H9 (cell line): ENCODE data around the gene HIPK3. TPM values are rescaled to one million over a fixed set of nuclear protein-coding genes. Genes with fewer than 3 reads are reported as not detected.

Source experiments
- DNase-seq: peaks from one replicate; pipeline ENCODE4 v3.0.0-alpha.2; 2017
- H2AFZ ChIP-seq: one replicate; pipeline ENCODE4 v1.6.1; 2013; ENCODE audit warnings: mild to moderate bottlenecking, low read length, control low read depth, moderate library complexity
- H2AK5ac ChIP-seq: 2 replicates; pipeline ENCODE4 v1.6.1; 2013; ENCODE audit warnings: low read length, control low read depth, mixed read lengths; ENCODE audit not compliant: insufficient read length
- H2BK120ac ChIP-seq: one replicate; pipeline ENCODE4 v1.6.1; 2013; ENCODE audit warnings: low read depth, mild to moderate bottlenecking, low read length, control low read depth, inconsistent platforms; ENCODE audit not compliant: poor library complexity, severe bottlenecking
- H2BK12ac ChIP-seq: 2 replicates; pipeline ENCODE4 v1.6.1; 2013; ENCODE audit warnings: low read length, control low read depth, mixed read lengths, low read depth; ENCODE audit not compliant: insufficient read length
- H2BK15ac ChIP-seq: 2 replicates; pipeline ENCODE4 v1.6.1; 2013; ENCODE audit warnings: low read depth, low read length, control low read depth
- H2BK20ac ChIP-seq: one replicate; pipeline ENCODE4 v1.6.1; 2013; ENCODE audit warnings: low read depth, mild to moderate bottlenecking, low read length, control low read depth, inconsistent platforms; ENCODE audit not compliant: poor library complexity, severe bottlenecking
- H2BK5ac ChIP-seq: 2 replicates; pipeline ENCODE4 v1.6.1; 2013; ENCODE audit warnings: low read length, control low read depth, mixed read lengths; ENCODE audit not compliant: insufficient read length
- H3K14ac ChIP-seq: 2 replicates; pipeline ENCODE4 v1.6.1; 2013; ENCODE audit warnings: low read length, control low read depth; ENCODE audit not compliant: insufficient read depth
- H3K18ac ChIP-seq: 2 replicates; pipeline ENCODE4 v1.6.1; 2013; ENCODE audit warnings: low read depth, mild to moderate bottlenecking, mixed read lengths, low read length, control low read depth; ENCODE audit not compliant: insufficient read length
- H3K23ac ChIP-seq: 2 replicates; pipeline ENCODE4 v1.6.1; 2013; ENCODE audit warnings: low read length, control low read depth, mixed read lengths, low read depth; ENCODE audit not compliant: insufficient read length
- H3K23me2 ChIP-seq: 2 replicates; pipeline ENCODE4 v1.6.1; 2013; ENCODE audit warnings: low read depth, mild to moderate bottlenecking, mixed read lengths, low read length, control low read depth; ENCODE audit not compliant: insufficient read length, poor library complexity, severe bottlenecking
- H3K27ac ChIP-seq: 2 replicates; pipeline ENCODE4 v1.5.1; 2013; ENCODE audit warnings: low read length, control low read depth, mixed read lengths, low read depth; ENCODE audit not compliant: insufficient read length
- H3K27me3 ChIP-seq: 2 replicates; pipeline ENCODE4 v1.6.1; 2013; ENCODE audit warnings: low read length, control low read depth, inconsistent platforms; ENCODE audit not compliant: insufficient read depth
- H3K4ac ChIP-seq: 2 replicates; pipeline ENCODE4 v1.6.1; 2013; ENCODE audit warnings: low read depth, mild to moderate bottlenecking, control low read depth, inconsistent platforms, low read length, moderate library complexity
- H3K4me1 ChIP-seq: 2 replicates; pipeline ENCODE4 v1.6.1; 2013; ENCODE audit warnings: low read length, control low read depth, inconsistent platforms; ENCODE audit not compliant: insufficient read depth
- H3K4me2 ChIP-seq: 2 replicates; pipeline ENCODE4 v1.6.1; 2013; ENCODE audit warnings: low read length, control low read depth, mixed read lengths; ENCODE audit not compliant: insufficient read length, insufficient read depth
- H3K56ac ChIP-seq: 2 replicates; pipeline ENCODE4 v1.6.1; 2013; ENCODE audit warnings: low read depth, mild to moderate bottlenecking, mixed read lengths, low read length, control low read depth; ENCODE audit not compliant: insufficient read length
- H3K79me1 ChIP-seq: 2 replicates; pipeline ENCODE4 v1.6.1; 2013; ENCODE audit warnings: low read depth, mild to moderate bottlenecking, moderate library complexity, low read length, control low read depth, inconsistent platforms; ENCODE audit not compliant: insufficient read depth, poor library complexity, severe bottlenecking
- H3K79me2 ChIP-seq: 2 replicates; pipeline ENCODE4 v1.6.1; 2013; ENCODE audit warnings: low read length, control low read depth, inconsistent platforms; ENCODE audit not compliant: insufficient read depth
- H3K9ac ChIP-seq: 2 replicates; pipeline ENCODE4 v1.6.1; 2013; ENCODE audit warnings: low read length, control low read depth, mixed read lengths; ENCODE audit not compliant: insufficient read length; ENCODE audit errors: extremely low read depth
- H3K9me3 ChIP-seq: one replicate; pipeline ENCODE4 v1.6.1; 2013; ENCODE audit warnings: low read depth, low read length, inconsistent platforms; ENCODE audit not compliant: control insufficient read depth
- H3T11ph ChIP-seq: one replicate; pipeline ENCODE4 v1.6.1; 2013; ENCODE audit warnings: mild to moderate bottlenecking, low read length, control low read depth, inconsistent platforms
- H4K20me1 ChIP-seq: one replicate; pipeline ENCODE4 v1.6.1; 2013; ENCODE audit not compliant: control insufficient read depth, insufficient read length, insufficient read depth
- H4K5ac ChIP-seq: 2 replicates; pipeline ENCODE4 v1.6.1; 2013; ENCODE audit warnings: low read depth, mild to moderate bottlenecking, mixed read lengths, low read length, control low read depth; ENCODE audit not compliant: insufficient read length
- H4K8ac ChIP-seq: replicated peaks from 2 replicates; pipeline ENCODE4 v1.6.1; 2013; ENCODE audit warnings: low read length, control low read depth, mixed read lengths, low read depth; ENCODE audit not compliant: insufficient read length
- H4K91ac ChIP-seq: 2 replicates; pipeline ENCODE4 v1.6.1; 2013; ENCODE audit warnings: low read depth, mild to moderate bottlenecking, moderate library complexity, mixed read lengths, low read length, control low read depth; ENCODE audit not compliant: insufficient read length
- H3K27ac Mint-ChIP-seq, 3 experiments: 2 replicates in 2 of 3; 3 replicates in 1 of 3; pipeline ENCODE4 v1.8.0; 2020 to 2021; ENCODE audit warnings: mixed read lengths in 3 of 3, mild to moderate bottlenecking in 1 of 3, moderate library complexity in 1 of 3
- H3K27me3 Mint-ChIP-seq: 2 replicates; pipeline ENCODE4 v1.8.0; 2021; ENCODE audit warnings: low read depth, mild to moderate bottlenecking, moderate library complexity, mixed read lengths
- H3K36me3 Mint-ChIP-seq, 3 experiments: 2 replicates in 2 of 3; 3 replicates in 1 of 3; pipeline ENCODE4 v1.8.0; 2020 to 2021; ENCODE audit warnings: low read depth in 3 of 3, mixed read lengths in 3 of 3; ENCODE audit not compliant: insufficient read depth in 1 of 3
- H3K4me1 Mint-ChIP-seq, 2 experiments: 2 replicates each; pipeline ENCODE4 v1.8.0; 2020; ENCODE audit warnings: mixed read lengths in 2 of 2
- H3K4me3 Mint-ChIP-seq, 2 experiments: 2 replicates in 1 of 2; 3 replicates in 1 of 2; pipeline ENCODE4 v1.8.0; 2020 to 2021; ENCODE audit warnings: mild to moderate bottlenecking in 2 of 2, mixed read lengths in 2 of 2, moderate library complexity in 1 of 2
- H3K9me3 Mint-ChIP-seq, 2 experiments: 2 replicates in 1 of 2; 3 replicates in 1 of 2; pipeline ENCODE4 v1.8.0; 2020; ENCODE audit warnings: mild to moderate bottlenecking in 2 of 2, mixed read lengths in 2 of 2, moderate library complexity in 1 of 2
- CTCF ChIP-seq: fragments of 200-600 bp; sonication (generic); conservative IDR thresholded peaks from 3 replicates; pipeline ENCODE4 v1.8.0; 2021; ENCODE audit warnings: antibody characterized with exemption, mild to moderate bottlenecking
- WGBS: extraction: QIAGEN DNeasy Blood & Tissue Kit; methylation state at CpG from one replicate; pipeline ENCODE4 v1.1.7; 2013; ENCODE audit warnings: missing lambda C conversion rate, low lambda C conversion rate, mixed read lengths; ENCODE audit not compliant: insufficient read length; ENCODE audit errors: extremely low coverage; 5-methylcytosine and 5-hydroxymethylcytosine counted together
- total RNA-seq: library from RNA; stranded (reverse); gene quantifications from 2 replicates; pipeline ENCODE4 v1.2.1, GENCODE V29; 2021

HIPK3 gene
- total RNA-seq, 1 experiment from 2014 or later = 23.4 TPM

GRCh38 chr11:33405834-33406602 lies 148.8 kb downstream of the HIPK3 start:
- DNase-seq = no peak
- H3K23ac ChIP-seq = no peak overlapping the region
- no peak overlapping the region for H3K14ac ChIP-seq
- Mint-ChIP-seq H3K9me3 (no peaks in the 10 kb centered on the region; a peak in 1 of 5 replicates), H3K27me3 (no peaks in the 10 kb centered on the region), H3K4me1 (peaks cover 26 to 28% of the 10 kb centered on the region in 2 experiments), H3K27ac (no peak overlapping the region), H3K36me3 (no peaks in the 10 kb centered on the region), H3K4me3 (no peak overlapping the region)
- H2BK12ac ChIP-seq = no peak overlapping the region
- no peak overlapping the region for H2BK20ac ChIP-seq
- no peak overlapping the region for H2BK5ac ChIP-seq
- H4K20me1 ChIP-seq = no peaks in the 10 kb centered on the region
- H3K27me3 ChIP-seq = no peaks in the 10 kb centered on the region
- H4K8ac ChIP-seq = no peak overlapping the region
- H2BK120ac ChIP-seq = no peak overlapping the region
- H3K18ac ChIP-seq = no peak overlapping the region
- H4K5ac ChIP-seq = no peak overlapping the region
- no peaks in the 10 kb centered on the region for H3K79me1 ChIP-seq
- no peak for TF ChIP-seq CTCF
- H3K23me2 ChIP-seq = no peaks in the 10 kb centered on the region
- H3T11ph ChIP-seq = no peak overlapping the region
- no peak overlapping the region for H3K56ac ChIP-seq
- no peak overlapping the region for H3K27ac ChIP-seq
- no peaks in the 10 kb centered on the region for H3K79me2 ChIP-seq
- H3K4me2 ChIP-seq = no peak overlapping the region
- no peak overlapping the region for H2AFZ ChIP-seq
- no CpG with 5 or more reads among the region's 13 CpGs for WGBS
- peaks cover 3% of the 10 kb centered on the region; the same call in 1 of the 2 replicates for H3K4me1 ChIP-seq
- no peak overlapping the region for H3K9ac ChIP-seq
- no peak overlapping the region for H4K91ac ChIP-seq
- no peak overlapping the region for H3K4ac ChIP-seq
- H3K9me3 ChIP-seq = no peaks in the 10 kb centered on the region
- no peak overlapping the region for H2AK5ac ChIP-seq
- no peak overlapping the region for H2BK15ac ChIP-seq

Other genes with a start within 250 kb of the HIPK3 start
- gene DEPDC7, start 241.5 kb upstream of the HIPK3 start, total RNA-seq = 4.4 TPM in 2 replicates
- gene TCP11L1, start 217.8 kb upstream of the HIPK3 start, total RNA-seq = 20.0 and 20.3 TPM in 2 replicates
- 39.3 and 41.5 TPM in 2 replicates for gene CSTF3, start 95.9 kb upstream of the HIPK3 start, total RNA-seq
- gene KIAA1549L, start 118.7 kb downstream of the HIPK3 start, total RNA-seq = 1.6 and 1.9 TPM in 2 replicates